IMR-90 (cell line): Measurements from ENCODE around the gene ADAMTS17. TPM values are rescaled to one million over a fixed set of nuclear protein-coding genes. Genes with fewer than 3 reads are reported as not detected.

Experiments used
- ATAC-seq: fragments of 200-7000 bp; cut with Tn5 transposase; 2 replicates; pipeline ENCODE4 v1.9.1; 2020; ENCODE audit warnings: low read depth, mild to moderate bottlenecking, moderate library complexity
- BruUV-seq: library from RNA; stranded (reverse); fragments of 400-500 nt; replicated peaks from 2 replicates; lab custom pipeline; 2021; lab: Mats Ljungman, UMichigan
- CTCF ChIA-PET: fragments of 300-600 bp; formaldehyde crosslinking; extraction: SDS; loops from one replicate; lab custom pipeline; 2021; ENCODE audit warnings: antibody characterized with exemption; lab: Yijun Ruan, JAX
- POLR2A ChIA-PET: fragments of 300-600 bp; sonication (Branson Sonifier 250); formaldehyde crosslinking; loops from one replicate; lab custom pipeline; 2022; ENCODE audit warnings: antibody characterized with exemption; ENCODE audit not compliant: unreplicated experiment; lab: Charles Lee
- DNase-seq: peaks from one replicate; pipeline ENCODE4 v3.0.0; 2013
- H2AFZ ChIP-seq: replicated peaks from 2 replicates; pipeline ENCODE3; 2013; ENCODE audit warnings: low read length, mild to moderate bottlenecking; ENCODE audit not compliant: poor library complexity
- H2AK5ac ChIP-seq: 2 replicates; pipeline ENCODE4 v1.6.1; 2013; ENCODE audit warnings: low read depth, low read length, inconsistent platforms
- H2AK9ac ChIP-seq: replicated peaks from 2 replicates; pipeline ENCODE3; 2013; ENCODE audit warnings: mild to moderate bottlenecking, low read depth, low read length, moderate library complexity; ENCODE audit not compliant: poor library complexity
- H2BK120ac ChIP-seq: 2 replicates; pipeline ENCODE4 v1.6.1; 2013; ENCODE audit warnings: low read depth, low read length, inconsistent platforms
- H2BK15ac ChIP-seq: 3 replicates; pipeline ENCODE4 v1.6.1; 2013; ENCODE audit warnings: low read depth, low read length, inconsistent platforms
- H2BK20ac ChIP-seq: 2 replicates; pipeline ENCODE4 v1.6.1; 2013; ENCODE audit warnings: low read depth, mild to moderate bottlenecking, inconsistent platforms, low read length, moderate library complexity
- H2BK5ac ChIP-seq: 2 replicates; pipeline ENCODE4 v1.6.1; 2013; ENCODE audit warnings: mild to moderate bottlenecking, low read depth, low read length, inconsistent platforms; ENCODE audit not compliant: poor library complexity, severe bottlenecking
- H3K14ac ChIP-seq: replicated peaks from 2 replicates; pipeline ENCODE4 v1.6.1; 2013; ENCODE audit warnings: low read depth, low read length, inconsistent platforms
- H3K18ac ChIP-seq: 2 replicates; pipeline ENCODE4 v1.6.1; 2013; ENCODE audit warnings: low read depth, low read length, control low read depth
- H3K23ac ChIP-seq: 2 replicates; pipeline ENCODE4 v1.6.1; 2013; ENCODE audit warnings: low read depth, low read length, inconsistent platforms
- H3K27ac ChIP-seq: 2 replicates; pipeline ENCODE4 v1.5.1; 2013; ENCODE audit warnings: mild to moderate bottlenecking, control low read depth, low read length; ENCODE audit not compliant: insufficient read depth
- H3K27me3 ChIP-seq: 2 replicates; pipeline ENCODE4 v1.6.1; 2013; ENCODE audit warnings: low read length; ENCODE audit not compliant: control insufficient read depth, insufficient read depth
- H3K36me3 ChIP-seq: 2 replicates; pipeline ENCODE4 v1.6.1; 2013; ENCODE audit warnings: low read length, mixed read lengths; ENCODE audit not compliant: control insufficient read depth, insufficient read depth
- H3K4ac ChIP-seq: 2 replicates; pipeline ENCODE4 v1.6.1; 2013; ENCODE audit warnings: low read depth, low read length, inconsistent platforms
- H3K4me1 ChIP-seq: 2 replicates; pipeline ENCODE4 v1.6.1; 2013; ENCODE audit warnings: low read length, mixed read lengths; ENCODE audit not compliant: control insufficient read depth, insufficient read depth
- H3K4me2 ChIP-seq: 2 replicates; pipeline ENCODE4 v1.6.1; 2013; ENCODE audit warnings: low read depth, mild to moderate bottlenecking, control low read depth, low read length, moderate library complexity
- H3K4me3 ChIP-seq: 2 replicates; pipeline ENCODE4 v1.5.1; 2013; ENCODE audit warnings: low read depth, mild to moderate bottlenecking, control low read depth, low read length, moderate library complexity; ENCODE audit not compliant: insufficient read depth
- H3K56ac ChIP-seq: 2 replicates; pipeline ENCODE4 v1.6.1; 2013; ENCODE audit warnings: low read length, inconsistent platforms; ENCODE audit not compliant: insufficient read depth; ENCODE audit errors: extremely low read depth
- H3K79me1 ChIP-seq, 2 experiments: 2 replicates each; pipeline ENCODE4 v1.6.1; 2013; ENCODE audit warnings: low read length in 2 of 2, inconsistent platforms in 1 of 2, low read depth in 1 of 2
- H3K9ac ChIP-seq: 2 replicates; pipeline ENCODE4 v1.6.1; 2013; ENCODE audit warnings: low read depth, low read length, control low read depth
- H3K9me1 ChIP-seq: 2 replicates; pipeline ENCODE4 v1.6.1; 2013; ENCODE audit warnings: low read length, inconsistent platforms; ENCODE audit not compliant: insufficient read depth
- H3K9me3 ChIP-seq: 2 replicates; pipeline ENCODE4 v1.6.1; 2013; ENCODE audit warnings: low read length; ENCODE audit not compliant: control insufficient read depth, insufficient read depth
- H4K20me1 ChIP-seq: 2 replicates; pipeline ENCODE4 v1.6.1; 2013; ENCODE audit warnings: low read length, inconsistent platforms; ENCODE audit not compliant: insufficient read depth
- H4K5ac ChIP-seq: 2 replicates; pipeline ENCODE4 v1.6.1; 2013; ENCODE audit warnings: mild to moderate bottlenecking, low read depth, low read length, control low read depth
- H4K8ac ChIP-seq, 2 experiments: 2 replicates each; pipeline ENCODE4 v1.6.1; 2013; ENCODE audit warnings: low read depth in 2 of 2, low read length in 2 of 2, control low read depth in 1 of 2, inconsistent platforms in 1 of 2
- H4K91ac ChIP-seq: 2 replicates; pipeline ENCODE4 v1.6.1; 2013; ENCODE audit warnings: low read depth, low read length, inconsistent platforms; ENCODE audit not compliant: insufficient read depth
- BHLHE40 ChIP-seq: fragments of 150-350 bp; IDR thresholded peaks from 2 replicates; pipeline ENCODE4 v1.6.1; 2016; ENCODE audit warnings: mild to moderate bottlenecking, low read depth, low read length
- CEBPB ChIP-seq: IDR thresholded peaks from 2 replicates; pipeline ENCODE4 v1.6.1; 2012; ENCODE audit warnings: low read depth, low read length, improper control_type of control experiment
- CHD1 ChIP-seq: IDR thresholded peaks from 2 replicates; pipeline ENCODE4 v1.6.1; 2012; ENCODE audit warnings: low read depth, low read length, improper control_type of control experiment
- CTCF ChIP-seq: conservative IDR thresholded peaks from 2 replicates; pipeline ENCODE4 v1.5.1; 2012; ENCODE audit warnings: mild to moderate bottlenecking, low read depth, low read length, improper control_type of control experiment
- ELK1 ChIP-seq: fragments of 150-350 bp; IDR thresholded peaks from 2 replicates; pipeline ENCODE4 v1.6.1; 2016; ENCODE audit warnings: low read depth, mild to moderate bottlenecking, low read length, moderate library complexity, borderline replicate concordance
- FOS ChIP-seq: fragments of 150-350 bp; IDR thresholded peaks from 2 replicates; pipeline ENCODE4 v1.6.1; 2016; ENCODE audit warnings: low read depth, low read length
- MAFK ChIP-seq: IDR thresholded peaks from 2 replicates; pipeline ENCODE4 v1.6.1; 2012; ENCODE audit warnings: low read depth, low read length, improper control_type of control experiment
- MAZ ChIP-seq: IDR thresholded peaks from 2 replicates; pipeline ENCODE4 v1.6.1; 2012; ENCODE audit warnings: low read depth, mild to moderate bottlenecking, low read length, improper control_type of control experiment, moderate library complexity, borderline replicate concordance
- MXI1 ChIP-seq: IDR thresholded peaks from 2 replicates; pipeline ENCODE4 v1.6.1; 2012; ENCODE audit warnings: low read depth, mild to moderate bottlenecking, low read length, moderate library complexity, borderline replicate concordance
- NFE2L2 ChIP-seq: fragments of 150-350 bp; IDR thresholded peaks from 2 replicates; pipeline ENCODE4 v1.6.1; 2016; ENCODE audit warnings: low read depth, mild to moderate bottlenecking, low read length
- RAD21 ChIP-seq: IDR thresholded peaks from 2 replicates; pipeline ENCODE4 v1.6.1; 2012; ENCODE audit warnings: low read length, improper control_type of control experiment
- RCOR1 ChIP-seq: IDR thresholded peaks from 2 replicates; pipeline ENCODE4 v1.6.1; 2012; ENCODE audit warnings: mild to moderate bottlenecking, low read length, improper control_type of control experiment; ENCODE audit not compliant: insufficient replicate concordance
- RFX5 ChIP-seq: IDR thresholded peaks from 2 replicates; pipeline ENCODE4 v1.8.0; 2012; ENCODE audit warnings: low read depth, mild to moderate bottlenecking, low read length, moderate library complexity
- USF2 ChIP-seq: fragments of 150-350 bp; IDR thresholded peaks from 2 replicates; pipeline ENCODE4 v1.6.1; 2017; ENCODE audit warnings: mild to moderate bottlenecking, antibody characterized with exemption, low read length, low read depth
- WGBS, 2 experiments: methylation state at CpG; one replicate each; pipeline versions ENCODE4 v1.1.5 to v1.1.7; 2013; ENCODE audit warnings: missing lambda C conversion rate in 2 of 2; ENCODE audit not compliant: insufficient read length in 1 of 2; ENCODE audit errors: extremely low coverage in 2 of 2; 5-methylcytosine and 5-hydroxymethylcytosine counted together
- dilution Hi-C: fragments of 300-500 bp; cut with HindIII; formaldehyde crosslinking; loops from one replicate; pipeline ENCODE4 v1.14.3; 2018; ENCODE audit warnings: low sequenced_read_pairs; ENCODE audit not compliant: unreplicated experiment
- in situ Hi-C: fragments of 300-500 bp; cut with MboI; formaldehyde crosslinking; loops from 3 replicates; pipeline ENCODE4 v1.14.3; 2019; ENCODE audit warnings: low sequenced_read_pairs, inconsistent platforms, mixed read lengths
- intact Hi-C: fragments of 100-400 bp; cut with micrococcal nuclease; formaldehyde crosslinking; loops from 2 replicates; pipeline ENCODE4 v1.10.0; 2022
- polyA plus RNA-seq, 3 experiments: library from polyadenylated mRNA; depleted of rRNA; stranded (reverse); fragments of >200 nt; gene quantifications; 2 replicates each; pipeline ENCODE4 v1.2.3, GENCODE V29; 2012; ENCODE audit warnings: low replicate concordance in 1 of 3
- total RNA-seq: library from RNA; depleted of rRNA; stranded (reverse); fragments of >200 nt; gene quantifications from 2 replicates; pipeline ENCODE4 v1.2.3, GENCODE V29; 2012

ADAMTS17 gene
- total and polyA plus RNA-seq, 2 of the 4 experiments (the other 2 are of a cell fraction) = 0.03 TPM; not detected in 1

GRCh38 chr15:100244796-100245486 lies 96.8 kb downstream of the ADAMTS17 start:
- H2AFZ ChIP-seq = no peak overlapping the region
- no peak overlapping the region for H3K4ac ChIP-seq
- peaks cover 52% of the 10 kb centered on the region for H3K9me3 ChIP-seq
- H2BK120ac ChIP-seq = no peak overlapping the region
- no peaks in the 10 kb centered on the region for H3K36me3 ChIP-seq
- no peaks in the 10 kb centered on the region for H3K79me1 ChIP-seq
- H4K20me1 ChIP-seq = no peaks in the 10 kb centered on the region
- no peak overlapping the region for H3K18ac ChIP-seq
- no peaks in the 10 kb centered on the region for H3K9me1 ChIP-seq
- H2BK5ac ChIP-seq = no peak overlapping the region
- ATAC-seq (no peak), DNase-seq (no peak)
- no peak overlapping the region for H3K4me2 ChIP-seq
- H3K27ac ChIP-seq = no peak overlapping the region
- no peak overlapping the region for H3K14ac ChIP-seq
- no TSS peak for BruUV-seq
- no peak overlapping the region for H4K5ac ChIP-seq
- H3K4me1 ChIP-seq = no peaks in the 10 kb centered on the region
- H2AK5ac ChIP-seq = no peak overlapping the region
- no peak overlapping the region for H3K23ac ChIP-seq
- H2BK20ac ChIP-seq = no peak overlapping the region
- no peak overlapping the region for H3K56ac ChIP-seq
- dilution Hi-C loops (no loop called here), in situ Hi-C loops (no loop called here), intact Hi-C loops (no loop called here)
- CTCF ChIA-PET = no interaction called here
- H2BK15ac ChIP-seq = no peak overlapping the region
- no peak overlapping the region for H4K8ac ChIP-seq
- no peaks in the 10 kb centered on the region for H3K27me3 ChIP-seq
- H3K4me3 ChIP-seq = no peak overlapping the region
- no peak overlapping the region for H3K9ac ChIP-seq
- POLR2A ChIA-PET = no interaction called here
- no peak overlapping the region for H4K91ac ChIP-seq
- WGBS, 2 experiments = no CpG with 5 or more reads among the region's 10 CpGs
- TF ChIP-seq BHLHE40 = no peak
- no peak for TF ChIP-seq MAZ
- no peak for TF ChIP-seq NFE2L2
- no peak for TF ChIP-seq RFX5
- TF ChIP-seq RCOR1 = no peak
- TF ChIP-seq MXI1 = no peak
- no peak for TF ChIP-seq CHD1
- no peak for TF ChIP-seq ELK1
- TF ChIP-seq CEBPB = no peak
- TF ChIP-seq MAFK = no peak
- no peak for TF ChIP-seq USF2
- TF ChIP-seq FOS = no peak
- TF ChIP-seq RAD21 = no peak
- no peak for TF ChIP-seq CTCF
- H2AK9ac ChIP-seq = no peak overlapping the region
